Fibroblast of peridontal ligament (primary cell): ENCODE measurements around the gene BORCS8.
"Not testable (repeated sequence)": the region's sequence is repeated elsewhere in the genome, so short reads cannot be mapped to it uniquely, and the experiment has no call there.

Source experiments
- DNase-seq: peaks from one replicate; pipeline ENCODE4 v3.0.0-alpha.2; 2010; ENCODE audit errors: extremely low read depth

BORCS8 gene

DNA sequence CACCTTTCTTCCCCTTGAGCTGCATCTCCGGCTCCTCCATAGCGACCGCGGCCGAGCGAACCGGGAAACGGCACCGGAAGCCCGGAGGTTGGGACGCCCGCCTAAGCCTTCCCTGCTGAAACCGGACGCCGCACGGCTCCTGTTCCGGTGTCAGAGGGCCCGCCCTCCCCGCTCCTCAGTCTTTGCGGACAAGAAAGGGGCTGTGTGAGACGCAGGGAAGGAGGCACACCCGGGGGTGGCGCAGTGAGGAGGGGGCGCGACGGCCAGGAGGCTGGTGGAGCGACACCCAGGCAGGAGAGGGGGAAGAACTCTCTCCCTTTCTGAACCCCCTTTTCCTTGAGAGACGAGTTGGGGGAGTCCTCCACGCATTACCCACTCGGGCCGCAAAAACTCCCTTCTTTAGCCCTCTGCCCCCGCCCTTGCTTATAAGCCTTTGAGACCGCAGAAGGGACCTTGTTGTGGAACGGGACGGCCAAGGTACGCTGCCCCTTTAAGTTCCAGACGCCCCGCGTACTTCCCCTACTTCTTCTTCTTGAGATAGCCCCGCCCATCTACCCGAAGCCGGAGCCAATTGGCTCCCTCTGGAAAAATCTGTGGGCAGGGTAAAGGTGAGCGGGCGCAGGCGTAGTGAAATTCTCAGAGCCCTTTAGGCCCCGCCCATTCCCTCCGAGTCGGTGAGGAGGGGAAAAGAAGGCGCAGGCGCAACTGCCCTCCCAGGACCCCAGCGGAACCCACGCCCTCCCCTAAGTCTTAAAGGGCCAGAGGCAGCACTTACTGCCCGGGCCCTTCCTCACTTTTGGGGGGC lies at the start of gene BORCS8, which contains the start of gene RFXANK:
Gene BORCS8 (minus strand): TSS at position 75 of the 805 bp plus-strand sequence. CDS start 35 bp downstream, at position 40.
Gene RFXANK (plus strand): TSS at position 181 of the 805 bp plus-strand sequence. CDS start 1,689 bp downstream, outside the sequence.
- peak; percentile 99 for DNase-seq

DNA sequence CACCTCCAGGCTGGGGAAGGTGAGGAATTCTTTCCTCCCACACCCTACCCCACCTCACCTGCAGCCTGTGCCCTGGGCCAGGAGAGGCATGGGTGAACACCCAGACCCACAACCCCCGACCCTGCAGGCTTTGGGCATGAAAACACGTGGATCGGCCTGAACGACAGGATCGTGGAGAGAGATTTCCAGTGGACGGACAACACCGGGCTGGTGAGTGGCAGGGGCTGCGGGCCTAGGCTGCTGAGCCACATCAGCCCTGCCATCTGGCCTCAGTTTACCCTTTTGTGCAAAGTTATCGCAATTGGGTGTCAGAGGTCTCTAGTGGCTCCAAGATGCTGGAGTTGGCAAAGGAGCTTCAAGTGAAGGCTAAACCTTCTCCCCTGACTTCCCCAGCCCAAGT lies 48.5 kb upstream of the BORCS8 start:
- no peak for DNase-seq

DNA sequence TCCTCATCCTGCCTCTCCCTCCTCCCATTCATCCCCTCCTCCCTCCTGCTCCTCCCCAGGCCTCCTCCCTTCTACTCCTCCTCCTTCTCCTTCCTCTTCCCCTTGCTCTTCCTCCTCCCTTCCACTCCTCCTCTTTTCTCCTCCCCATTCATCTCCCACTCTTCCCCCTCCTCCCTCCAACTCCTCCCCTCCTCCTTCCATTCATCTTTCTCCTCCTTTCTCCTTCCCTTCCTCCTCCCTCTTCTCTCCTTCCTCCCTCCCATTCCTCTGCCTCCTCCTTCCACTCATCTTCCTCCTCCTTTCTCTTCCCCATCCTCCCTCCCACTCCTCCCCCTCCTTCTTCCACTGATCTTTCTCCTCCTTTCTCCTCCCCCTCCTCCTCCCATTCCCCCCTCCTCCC lies 47.7 kb upstream of the BORCS8 start:
- no peak for DNase-seq

DNA sequence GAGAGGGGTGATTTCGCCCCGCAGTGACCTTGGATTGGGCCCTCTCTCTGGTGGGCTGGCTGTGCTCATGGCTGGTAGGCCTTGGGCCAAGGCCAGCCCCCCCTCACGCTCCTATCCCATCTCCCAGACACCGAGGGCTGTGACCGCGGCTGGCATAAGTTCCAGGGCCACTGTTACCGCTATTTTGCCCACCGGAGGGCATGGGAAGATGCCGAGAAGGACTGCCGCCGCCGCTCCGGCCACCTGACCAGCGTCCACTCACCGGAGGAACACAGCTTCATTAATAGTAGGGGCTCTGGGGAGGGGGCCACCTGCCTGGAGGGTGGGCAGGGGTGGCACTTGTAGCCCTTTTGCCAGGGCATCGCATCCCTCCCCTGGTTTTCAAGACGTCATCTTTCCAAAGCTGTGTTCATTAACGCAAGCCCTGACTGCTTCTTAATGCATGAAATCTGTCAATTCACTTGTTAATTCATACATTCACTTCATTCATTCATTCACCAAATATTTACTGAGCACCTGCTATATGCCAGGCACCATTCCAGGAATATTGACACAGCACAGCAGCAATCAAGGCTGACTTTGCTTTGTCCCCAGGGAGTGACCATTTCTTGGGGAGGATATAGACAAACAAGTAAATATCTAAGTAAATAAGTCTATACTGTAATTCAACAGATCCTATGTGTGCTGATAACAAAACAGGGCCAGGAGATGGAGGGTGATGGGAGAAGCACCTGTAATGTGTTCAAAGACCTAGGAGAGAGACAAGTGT lies 46.4 kb upstream of the BORCS8 start:
- no peak for DNase-seq

DNA sequence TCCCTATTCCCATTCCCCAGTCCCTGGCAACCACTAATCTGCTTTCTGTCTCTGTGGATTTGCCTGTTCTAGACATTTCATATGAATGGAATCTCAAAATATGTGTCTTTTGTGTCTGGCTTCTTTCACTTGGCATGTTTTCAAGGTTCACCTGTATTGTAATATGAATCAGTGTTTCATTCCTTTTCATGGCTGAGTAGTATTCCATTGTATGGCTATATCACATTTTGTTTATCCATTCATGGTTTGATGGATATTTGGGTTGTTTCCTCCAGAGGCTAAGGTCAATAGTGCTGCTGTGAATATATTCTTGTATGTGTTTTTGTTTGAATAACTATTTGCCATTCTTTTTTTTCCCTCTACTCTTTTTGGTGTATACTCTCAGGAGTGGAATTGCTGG lies 44.2 kb upstream of the BORCS8 start:
- DNase-seq: no peak

DNA sequence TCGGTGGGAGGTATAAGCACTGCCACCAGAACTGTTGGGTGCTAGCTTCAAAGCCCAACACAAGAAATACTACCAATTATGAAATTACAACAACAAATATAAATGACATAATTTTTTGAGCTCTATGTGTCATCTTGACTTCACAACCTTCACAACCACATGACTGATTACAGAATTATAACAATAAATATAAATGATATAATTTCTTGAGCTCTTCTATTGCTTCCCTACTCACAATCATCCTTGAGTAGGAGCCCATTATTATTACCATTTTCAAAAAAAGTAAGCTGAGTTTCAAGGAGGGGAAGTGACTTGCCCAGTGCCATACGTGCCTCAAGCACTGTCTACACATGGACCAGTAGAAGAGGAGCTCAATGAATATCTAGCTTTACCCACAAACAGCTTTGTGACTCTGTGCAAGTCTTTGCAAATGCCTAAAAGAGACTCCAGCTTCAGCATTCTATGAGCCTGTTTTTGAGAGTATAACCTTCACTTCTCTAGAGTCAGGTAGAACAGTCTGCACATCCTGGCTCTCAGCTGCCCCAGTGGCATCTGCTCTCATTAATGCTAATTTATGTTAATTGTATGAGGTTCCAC lies 42.4 kb upstream of the BORCS8 start:
- no peak for DNase-seq

DNA sequence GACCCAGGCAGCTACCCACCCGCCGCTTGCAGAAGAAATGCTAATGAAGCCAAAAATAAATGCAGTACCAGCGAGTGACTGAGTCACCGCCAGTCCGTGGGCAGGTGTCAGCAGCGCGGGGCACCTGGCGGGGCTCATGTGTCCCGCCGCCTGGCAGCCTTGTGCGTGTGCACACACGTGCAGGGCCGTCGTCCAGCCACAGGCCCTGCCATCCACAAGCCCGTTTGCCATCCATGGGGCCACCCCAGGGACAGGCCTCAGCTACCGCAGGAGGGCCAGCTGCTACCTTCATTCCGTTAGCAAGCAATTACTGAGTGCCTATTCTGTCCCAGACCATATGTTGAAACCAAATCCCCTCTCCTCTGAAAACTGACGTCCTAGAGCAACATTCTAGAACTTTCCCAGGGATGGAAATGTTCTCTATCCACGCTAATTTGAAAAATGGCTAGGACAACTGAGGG lies 40.3 kb upstream of the BORCS8 start:
- DNase-seq: no peak

DNA sequence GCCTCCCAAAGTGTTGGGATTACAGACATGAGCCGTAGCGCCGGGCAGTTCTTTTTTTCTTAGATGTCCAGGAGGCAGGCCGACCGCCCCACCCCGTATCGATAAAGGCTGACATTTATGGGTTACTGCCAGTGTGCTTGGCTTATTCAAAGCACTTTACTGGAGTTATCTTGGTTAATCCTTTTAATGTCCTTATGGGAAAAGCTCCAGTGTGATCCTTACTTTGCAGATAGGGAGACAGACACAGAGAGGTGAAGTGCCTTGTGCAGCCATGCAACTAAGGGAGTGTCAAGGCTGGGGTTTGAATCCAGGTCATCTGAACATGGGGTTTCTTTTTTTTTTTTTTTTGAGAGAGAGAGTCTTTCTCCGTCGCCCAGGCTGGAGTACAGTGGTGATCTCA lies 39.0 kb upstream of the BORCS8 start:
- no peak for DNase-seq

DNA sequence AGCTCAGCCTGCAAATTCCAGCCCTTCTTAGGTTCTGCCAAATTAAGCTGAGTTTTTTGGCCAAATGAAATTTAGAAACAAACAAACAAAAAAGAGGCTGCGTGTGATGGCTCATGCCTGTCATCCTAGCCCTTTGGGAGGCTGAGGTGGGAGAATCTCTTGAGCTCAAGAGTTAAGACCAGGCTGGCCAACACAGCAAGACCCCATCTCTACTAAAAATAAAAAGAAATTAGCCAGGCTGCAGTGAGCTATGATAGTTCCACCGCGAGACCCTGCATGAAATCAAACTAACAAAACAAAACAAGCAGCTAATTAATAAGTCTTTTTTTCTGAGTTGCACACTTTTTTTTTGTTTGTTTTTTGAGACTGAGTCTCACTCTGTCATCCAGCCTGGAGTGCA lies 37.7 kb upstream of the BORCS8 start:
- no peak for DNase-seq

DNA sequence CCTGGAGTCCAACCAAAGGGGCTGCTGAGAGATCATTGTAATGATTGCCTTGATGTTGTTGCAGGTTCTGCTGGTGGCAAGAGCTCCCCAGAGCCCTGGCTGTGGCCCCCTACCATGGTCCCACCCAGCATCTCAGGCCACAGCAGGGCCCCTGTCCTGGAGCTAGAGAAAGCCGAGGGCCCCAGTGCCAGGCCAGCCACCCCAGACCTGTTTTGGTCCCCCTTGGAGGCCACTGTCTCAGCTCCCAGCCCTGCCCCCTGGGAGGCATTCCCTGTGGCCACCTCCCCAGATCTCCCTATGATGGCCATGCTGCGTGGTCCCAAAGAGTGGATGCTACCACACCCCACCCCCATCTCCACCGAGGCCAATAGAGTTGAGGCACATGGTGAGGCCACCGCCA lies 35.3 kb upstream of the BORCS8 start:
- no peak for DNase-seq

DNA sequence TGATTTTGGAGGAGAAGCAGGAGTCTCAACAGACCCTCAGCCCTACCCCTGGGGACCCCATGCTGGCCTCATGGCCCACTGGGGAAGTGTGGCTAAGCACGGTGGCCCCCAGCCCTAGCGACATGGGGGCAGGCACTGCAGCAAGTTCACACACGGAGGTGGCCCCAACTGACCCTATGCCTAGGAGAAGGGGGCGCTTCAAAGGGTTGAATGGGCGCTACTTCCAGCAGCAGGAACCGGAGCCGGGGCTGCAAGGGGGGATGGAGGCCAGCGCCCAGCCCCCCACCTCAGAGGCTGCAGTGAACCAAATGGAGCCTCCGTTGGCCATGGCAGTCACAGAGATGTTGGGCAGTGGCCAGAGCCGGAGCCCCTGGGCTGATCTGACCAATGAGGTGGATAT lies 34.7 kb upstream of the BORCS8 start:
- no peak for DNase-seq

DNA sequence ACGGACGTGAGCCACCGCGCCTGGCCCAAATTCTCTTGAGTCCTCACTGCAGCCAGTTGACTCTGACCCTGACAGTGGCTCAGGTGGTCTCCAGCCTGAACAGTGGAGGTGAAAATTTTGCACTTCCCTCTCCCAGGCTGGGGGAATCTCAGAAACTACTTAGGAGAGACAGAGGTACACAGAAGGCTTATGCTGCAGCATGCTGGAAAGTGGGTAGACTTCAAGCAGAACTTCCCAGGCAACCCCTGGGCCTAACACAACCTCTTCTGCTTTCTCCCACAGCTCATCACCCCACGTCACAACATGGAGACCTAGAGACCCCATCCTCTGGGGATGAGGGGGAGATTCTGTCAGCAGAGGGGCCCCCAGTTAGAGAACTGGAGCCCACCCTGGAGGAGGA lies 34.3 kb upstream of the BORCS8 start:
- DNase-seq: no peak

DNA sequence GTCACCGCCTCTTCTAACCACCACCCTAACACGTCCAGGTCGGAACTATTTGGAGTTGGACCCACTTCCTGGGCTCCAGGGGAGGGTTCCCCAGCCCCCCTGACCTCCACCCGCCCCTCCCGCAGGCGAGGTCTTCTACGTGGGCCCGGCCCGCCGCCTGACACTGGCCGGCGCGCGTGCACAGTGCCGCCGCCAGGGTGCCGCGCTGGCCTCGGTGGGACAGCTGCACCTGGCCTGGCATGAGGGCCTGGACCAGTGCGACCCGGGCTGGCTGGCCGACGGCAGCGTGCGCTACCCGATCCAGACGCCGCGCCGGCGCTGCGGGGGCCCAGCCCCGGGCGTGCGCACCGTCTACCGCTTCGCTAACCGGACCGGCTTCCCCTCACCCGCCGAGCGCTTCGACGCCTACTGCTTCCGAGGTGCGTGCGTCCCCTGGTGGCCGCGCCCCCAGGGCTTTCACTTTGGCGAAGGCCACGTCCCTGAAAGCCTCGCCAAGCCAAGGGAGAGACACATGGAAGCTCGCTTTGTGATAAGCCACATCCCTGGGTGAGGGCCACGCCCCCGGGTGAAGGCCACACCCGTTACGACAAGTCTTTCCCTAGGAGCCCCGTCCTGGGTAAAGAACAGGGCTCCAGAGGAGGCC lies 33.0 kb upstream of the BORCS8 start:
- peak; percentile 25 for DNase-seq

DNA sequence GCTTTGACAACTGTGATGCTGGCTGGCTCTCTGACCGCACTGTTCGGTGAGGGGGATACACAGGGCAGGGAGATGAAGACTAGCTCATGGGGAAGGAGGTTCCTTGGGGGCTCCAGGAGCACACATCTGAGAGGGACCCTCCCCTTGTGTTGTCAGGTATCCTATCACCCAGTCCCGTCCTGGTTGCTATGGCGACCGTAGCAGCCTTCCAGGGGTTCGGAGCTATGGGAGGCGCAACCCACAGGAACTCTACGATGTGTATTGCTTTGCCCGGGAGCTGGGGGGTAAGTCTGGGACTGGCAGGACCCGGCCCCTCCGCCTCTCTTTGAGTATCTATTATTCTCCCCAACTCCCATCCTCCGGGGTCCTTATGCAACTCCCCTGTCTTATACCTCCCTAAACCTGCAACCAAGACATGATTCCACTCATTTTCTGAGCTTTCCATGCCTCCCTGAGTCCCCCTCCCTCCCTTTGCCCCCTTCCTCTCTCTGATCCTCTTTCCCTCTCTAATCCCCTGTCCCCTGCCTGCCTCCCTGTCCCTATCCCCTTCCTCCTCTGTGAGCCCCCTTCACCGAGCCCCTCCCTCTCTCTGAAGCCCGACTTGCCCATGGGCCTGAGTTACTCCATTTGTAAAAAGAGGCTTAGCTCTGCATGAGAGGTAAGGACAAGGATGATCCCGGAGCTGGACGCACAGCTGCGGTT lies 32.3 kb upstream of the BORCS8 start:
- no peak for DNase-seq

DNA sequence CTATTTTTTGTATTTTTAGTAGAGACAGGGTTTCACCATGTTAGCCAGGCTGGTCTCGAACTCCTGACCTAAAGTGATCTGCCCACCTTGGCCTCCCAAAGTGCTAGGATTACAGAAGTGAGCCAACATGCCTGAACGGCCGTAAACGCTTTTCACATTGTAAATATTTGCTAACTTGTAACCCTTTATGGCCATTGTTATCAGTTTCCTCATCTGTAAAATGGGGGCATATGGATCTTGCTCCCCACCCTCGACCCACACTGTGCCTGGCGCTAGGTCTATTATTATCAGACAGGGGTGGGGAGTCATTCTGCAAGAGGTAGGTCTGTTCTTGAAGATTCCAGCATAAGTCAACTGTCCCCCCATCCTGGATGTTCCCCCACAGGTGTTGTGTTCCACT lies 31.7 kb upstream of the BORCS8 start:
- no peak for DNase-seq

DNA sequence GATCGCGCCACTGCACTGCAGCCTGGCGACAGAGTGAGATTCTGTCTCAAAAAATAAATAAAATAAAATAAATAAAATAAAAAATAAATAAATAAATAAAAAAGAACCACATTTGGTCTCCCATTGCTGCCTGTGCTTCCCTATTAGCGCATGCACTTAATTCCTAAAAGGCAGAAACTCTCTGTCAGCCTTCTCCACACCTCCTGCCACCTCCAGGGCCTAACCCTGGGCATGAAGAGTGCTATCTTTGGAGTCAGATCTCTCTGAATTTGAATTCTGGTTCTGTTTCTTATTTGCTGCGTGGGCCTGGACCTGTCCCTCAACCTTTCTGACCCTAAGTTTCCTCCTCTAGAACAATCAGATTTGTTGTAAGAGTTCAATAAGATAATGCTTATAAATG lies 31.1 kb upstream of the BORCS8 start:
- no peak for DNase-seq

DNA sequence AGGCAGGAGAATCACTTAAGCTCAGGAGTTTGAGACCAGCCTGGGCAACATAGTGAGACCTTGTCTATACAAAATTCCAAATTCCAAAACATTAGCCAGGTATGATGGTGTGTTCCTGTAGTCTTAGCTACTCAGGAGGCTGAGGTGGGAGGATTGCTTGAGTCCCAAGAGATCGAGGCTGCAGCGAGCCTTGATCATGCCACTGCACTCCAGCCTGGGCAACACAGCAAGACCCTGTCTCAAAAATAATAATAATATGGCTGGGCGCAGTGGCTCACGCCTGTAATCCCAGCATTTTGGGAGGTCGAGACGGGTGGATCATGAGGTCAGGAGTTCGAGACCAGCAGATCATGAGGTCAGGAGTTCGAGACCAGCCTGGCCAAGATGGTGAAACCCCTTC lies 29.0 kb upstream of the BORCS8 start:
- DNase-seq: not testable (repeated sequence)

DNA sequence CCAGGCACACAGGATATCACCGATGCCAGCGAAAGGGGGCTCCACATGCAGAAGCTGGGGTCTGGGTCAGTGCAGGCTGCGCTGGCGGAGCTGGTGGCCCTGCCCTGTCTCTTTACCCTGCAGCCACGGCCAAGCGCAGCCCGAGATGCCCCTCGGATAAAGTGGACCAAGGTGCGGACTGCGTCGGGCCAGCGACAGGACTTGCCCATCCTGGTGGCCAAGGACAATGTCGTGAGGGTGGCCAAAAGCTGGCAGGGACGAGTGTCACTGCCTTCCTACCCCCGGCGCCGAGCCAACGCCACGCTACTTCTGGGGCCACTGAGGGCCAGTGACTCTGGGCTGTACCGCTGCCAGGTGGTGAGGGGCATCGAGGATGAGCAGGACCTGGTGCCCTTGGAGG lies 27.0 kb upstream of the BORCS8 start:
- no peak for DNase-seq

DNA sequence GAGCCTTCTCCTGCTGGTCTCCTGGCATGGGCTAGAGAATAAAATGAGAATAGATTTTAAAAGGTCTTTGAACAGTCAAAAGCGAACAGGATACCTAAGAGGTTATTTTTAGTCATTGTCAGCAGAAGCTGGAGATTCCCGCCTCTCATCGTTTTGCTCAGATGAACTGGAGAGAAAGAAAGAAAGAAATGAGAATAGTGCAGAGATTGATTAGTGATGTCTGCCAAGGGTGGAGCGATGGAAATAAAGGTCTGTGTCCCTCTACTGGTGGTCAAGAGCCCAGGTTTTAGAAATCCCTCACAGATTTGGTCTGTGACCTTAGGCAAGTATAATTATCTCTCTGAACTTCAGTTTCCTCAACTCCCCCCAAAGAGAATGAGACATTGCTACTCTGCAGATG lies 25.1 kb upstream of the BORCS8 start:
- peak; percentile 13 for DNase-seq

DNA sequence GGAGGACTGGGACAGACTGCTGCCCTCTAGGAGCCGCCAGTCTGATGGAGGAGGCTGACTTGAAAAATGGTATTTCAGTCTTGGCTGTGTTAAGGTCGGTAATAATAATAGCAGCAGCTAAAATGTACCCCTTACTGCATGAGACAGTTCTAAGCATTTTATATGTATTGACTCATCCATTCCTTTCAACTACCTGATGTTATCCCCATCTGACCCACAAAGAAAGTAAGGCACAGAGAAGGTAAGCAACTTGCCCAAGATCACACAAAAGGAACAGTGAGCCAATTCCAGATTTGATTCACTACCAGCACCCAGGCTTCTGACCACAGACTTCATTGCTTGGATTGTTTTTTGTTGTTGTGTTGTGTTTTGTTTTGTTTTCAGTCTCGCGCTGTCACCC lies 23.8 kb upstream of the BORCS8 start:
- no peak for DNase-seq

DNA sequence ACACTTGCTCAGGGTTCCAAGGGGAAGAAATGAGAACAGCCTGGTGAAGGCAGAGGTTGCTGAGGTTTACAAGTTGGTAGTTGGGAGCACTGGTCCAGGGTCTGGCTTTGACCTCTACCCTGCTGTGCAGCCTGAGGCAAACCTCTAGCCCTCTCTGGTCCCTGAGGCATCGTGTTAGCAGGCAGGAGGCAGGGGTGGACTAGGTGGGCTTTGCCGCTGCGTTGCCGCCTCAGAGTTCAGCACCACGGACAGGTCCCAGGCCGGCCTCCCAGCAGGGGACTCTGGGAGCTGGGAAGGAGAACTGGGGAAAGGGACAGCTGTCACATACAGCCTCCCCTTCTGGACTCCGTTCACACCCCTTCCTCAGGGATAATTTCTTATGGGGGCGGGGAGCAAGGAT lies 22.9 kb upstream of the BORCS8 start:
- DNase-seq: peak; percentile 22

DNA sequence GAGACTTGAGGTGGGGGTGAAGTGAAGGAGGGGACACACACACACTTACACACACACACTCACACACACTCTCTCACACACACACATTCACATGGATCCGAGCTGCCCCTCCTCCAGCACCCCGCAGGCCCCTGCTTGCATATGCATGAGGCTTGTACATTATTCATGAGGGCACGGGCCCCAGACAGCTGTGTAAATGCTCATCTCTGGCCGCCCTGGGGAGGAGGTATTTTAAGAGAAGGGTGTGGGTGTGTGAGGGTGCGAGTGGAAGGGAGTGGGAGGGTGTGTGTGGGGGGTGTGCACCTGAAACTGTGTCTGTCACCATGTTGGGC lies 22.2 kb upstream of the BORCS8 start:
- no peak for DNase-seq
